PC-9 (cell line): ENCODE data around the gene MAGI1. TPM values are rescaled to one million over a fixed set of nuclear protein-coding genes. Genes with fewer than 3 reads are reported as not detected.

Source experiments
- BruUV-seq: library from RNA; stranded (reverse); fragments of 400-500 nt; replicated peaks from 2 replicates; lab custom pipeline; 2021; lab: Mats Ljungman, UMichigan
- CTCF ChIA-PET: fragments of 300-600 bp; sonication (Branson Sonifier 250); formaldehyde crosslinking; loops from one replicate; lab custom pipeline; 2022; ENCODE audit warnings: antibody characterized with exemption; lab: Charles Lee
- POLR2A ChIA-PET: fragments of 300-600 bp; sonication (Branson Sonifier 250); formaldehyde crosslinking; loops from one replicate; lab custom pipeline; 2022; ENCODE audit warnings: antibody characterized with exemption; ENCODE audit not compliant: unreplicated experiment; lab: Charles Lee
- DNase-seq, 2 experiments: peaks; one replicate each; pipeline versions ENCODE4 v3.0.0 to v3.0.0-alpha.2; 2015 to 2022; ENCODE audit warnings: mixed read lengths in 1 of 2
- H2AFZ ChIP-seq: fragments of 200-600 bp; sonication (generic); 2 replicates; pipeline ENCODE4 v1.8.1; 2017; ENCODE audit warnings: antibody characterized with exemption
- H3F3A ChIP-seq: fragments of 200-600 bp; sonication (generic); 2 replicates; pipeline ENCODE4 v1.8.1; 2017; ENCODE audit warnings: antibody characterized with exemption, mild to moderate bottlenecking, low read depth; ENCODE audit not compliant: insufficient read depth
- H3K27ac ChIP-seq: fragments of 200-600 bp; sonication (generic); 2 replicates; pipeline ENCODE4 v1.6.1; 2016; ENCODE audit warnings: mixed run types
- H3K27me3 ChIP-seq: fragments of 200-600 bp; sonication (generic); 2 replicates; pipeline ENCODE4 v1.6.1; 2016; ENCODE audit warnings: low read depth, mixed run types; ENCODE audit not compliant: insufficient read depth
- H3K36me3 ChIP-seq: fragments of 200-600 bp; sonication (generic); 2 replicates; pipeline ENCODE4 v1.6.1; 2016; ENCODE audit warnings: low read depth, mixed run types
- H3K4me1 ChIP-seq: fragments of 200-600 bp; sonication (generic); replicated peaks from 2 replicates; pipeline ENCODE4 v1.6.1; 2016; ENCODE audit warnings: mixed run types; ENCODE audit not compliant: insufficient read depth
- H3K4me2 ChIP-seq: fragments of 200-600 bp; sonication (generic); 2 replicates; pipeline ENCODE4 v1.6.1; 2017; ENCODE audit warnings: mixed run types
- H3K4me3 ChIP-seq: fragments of 200-600 bp; sonication (generic); 2 replicates; pipeline ENCODE4 v1.6.1; 2016; ENCODE audit warnings: mixed run types
- H3K79me2 ChIP-seq: fragments of 200-600 bp; sonication (generic); 2 replicates; pipeline ENCODE4 v1.6.1; 2017; ENCODE audit warnings: low read depth, mixed run types
- H3K9me2 ChIP-seq: fragments of 200-600 bp; sonication (generic); 2 replicates; pipeline ENCODE4 v1.8.1; 2017; ENCODE audit warnings: mild to moderate bottlenecking; ENCODE audit not compliant: insufficient read depth
- H3K9me3 ChIP-seq: fragments of 200-600 bp; sonication (generic); 2 replicates; pipeline ENCODE4 v1.8.1; 2016; ENCODE audit warnings: low read depth; ENCODE audit not compliant: insufficient read depth
- H4K20me1 ChIP-seq: fragments of 200-600 bp; sonication (generic); 2 replicates; pipeline ENCODE4 v1.8.1; 2017; ENCODE audit not compliant: insufficient read depth
- CTCF ChIP-seq: fragments of 200-600 bp; sonication (generic); conservative IDR thresholded peaks from 2 replicates; pipeline ENCODE4 v1.6.1; 2017; ENCODE audit warnings: mixed run types, antibody characterized with exemption, mild to moderate bottlenecking, moderate library complexity
- EZH2 ChIP-seq: fragments of 200-600 bp; sonication (generic); IDR thresholded peaks from 2 replicates; pipeline ENCODE4 v1.8.0; 2017; ENCODE audit warnings: antibody characterized with exemption, low read depth
- intact Hi-C: fragments of 100-400 bp; cut with micrococcal nuclease; formaldehyde crosslinking; loops from one replicate; pipeline ENCODE4 v1.10.0; 2022; ENCODE audit not compliant: unreplicated experiment
- total RNA-seq: library from RNA; stranded (reverse); gene quantifications from 2 replicates; pipeline ENCODE4 v1.2.3, GENCODE V29; 2021

MAGI1 gene
- total RNA-seq, 1 experiment from 2014 or later: 23.3 TPM

DNA sequence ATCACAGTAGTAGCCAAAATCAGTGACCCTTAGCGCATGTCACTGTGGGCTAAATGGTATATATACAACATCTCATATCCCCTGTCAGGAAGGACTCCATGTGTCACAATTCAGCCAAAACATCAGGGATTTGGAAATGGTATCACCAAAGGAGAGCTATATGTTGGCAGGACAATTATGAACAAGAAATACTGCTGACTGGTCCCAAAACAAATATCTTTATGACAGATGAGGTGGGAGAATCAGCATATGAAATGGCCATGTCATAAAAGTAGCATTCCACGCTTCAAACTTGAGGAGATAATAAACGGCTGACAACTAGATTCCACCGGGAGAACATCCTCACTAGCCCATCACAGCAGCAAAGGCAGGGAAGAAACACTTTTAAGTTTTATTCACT lies 158.4 kb downstream of the MAGI1 start:
- no peaks in the 10 kb centered on the region; the same call in 1 of the 2 replicates for H4K20me1 ChIP-seq
- POLR2A ChIA-PET: no interaction called here
- no peaks in the 10 kb centered on the region for H3K27me3 ChIP-seq
- no peaks in the 10 kb centered on the region for H3K9me2 ChIP-seq
- no peaks in the 10 kb centered on the region for H3K9me3 ChIP-seq
- no TSS peak for BruUV-seq
- H2AFZ ChIP-seq: no peak overlapping the region
- no peak overlapping the region for H3K27ac ChIP-seq
- no peaks in the 10 kb centered on the region for H3F3A ChIP-seq
- TF ChIP-seq CTCF (no peak), EZH2 (no peak)
- CTCF ChIA-PET: no interaction called here
- no peak overlapping the region for H3K4me3 ChIP-seq
- intact Hi-C loops: no loop called here
- H3K79me2 ChIP-seq: no peaks in the 10 kb centered on the region
- DNase-seq: no peak
- peaks cover 11% of the 10 kb centered on the region for H3K4me1 ChIP-seq
- H3K4me2 ChIP-seq: no peak overlapping the region
- no peaks in the 10 kb centered on the region for H3K36me3 ChIP-seq

DNA sequence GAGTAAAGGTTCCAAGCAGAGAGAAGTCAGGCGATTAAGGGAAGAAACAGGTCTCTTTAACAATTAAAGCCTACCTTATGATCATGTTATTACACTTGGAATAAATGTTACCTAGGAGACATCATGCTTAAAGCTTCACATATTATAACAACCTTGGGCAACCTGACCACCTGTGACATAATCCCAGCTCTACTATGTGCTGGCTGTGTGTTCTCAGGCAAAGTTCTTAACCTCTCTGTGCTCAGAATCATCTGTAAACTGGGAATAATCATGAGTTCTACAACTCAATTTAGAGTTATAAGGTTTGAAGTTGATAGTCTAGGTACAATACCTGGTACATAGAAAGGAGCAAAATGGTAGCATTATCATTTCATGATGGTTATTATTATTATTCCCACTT lies 159.3 kb downstream of the MAGI1 start:
- no peaks in the 10 kb centered on the region for H4K20me1 ChIP-seq
- no peak overlapping the region for H2AFZ ChIP-seq
- no peaks in the 10 kb centered on the region for H3K27me3 ChIP-seq
- peaks cover 11% of the 10 kb centered on the region for H3K4me1 ChIP-seq
- intact Hi-C loops: no loop called here
- POLR2A ChIA-PET: no interaction called here
- H3K4me3 ChIP-seq: no peak overlapping the region
- BruUV-seq: no TSS peak
- no peak overlapping the region for H3K27ac ChIP-seq
- no peak for TF ChIP-seq CTCF
- no peak for TF ChIP-seq EZH2
- no peaks in the 10 kb centered on the region for H3K79me2 ChIP-seq
- H3K9me2 ChIP-seq: no peaks in the 10 kb centered on the region
- CTCF ChIA-PET: no interaction called here
- H3F3A ChIP-seq: no peaks in the 10 kb centered on the region
- no peak for DNase-seq
- H3K4me2 ChIP-seq: no peak overlapping the region
- no peaks in the 10 kb centered on the region for H3K36me3 ChIP-seq
- no peaks in the 10 kb centered on the region for H3K9me3 ChIP-seq

- Histone ChIP-seq H3K9me2 (no peaks in the 10 kb centered on the region), H2AFZ (no peak overlapping the region), H3K36me3 (no peaks in the 10 kb centered on the region), H3K27ac (no peak overlapping the region), H4K20me1 (no peaks in the 10 kb centered on the region), H3K79me2 (no peaks in the 10 kb centered on the region), H3F3A (no peaks in the 10 kb centered on the region), H3K4me1 (peaks cover 7% of the 10 kb centered on the region), H3K4me2 (no peak overlapping the region), H3K9me3 (no peaks in the 10 kb centered on the region), H3K27me3 (no peaks in the 10 kb centered on the region), H3K4me3 (no peak overlapping the region)
- intact Hi-C loops: no loop called here
- TF ChIP-seq EZH2: no peak
- no peak for TF ChIP-seq CTCF
- CTCF ChIA-PET: no interaction called here
- DNase-seq: no peak
- POLR2A ChIA-PET: no interaction called here
- BruUV-seq: no TSS peak
These were observed 159.9 kb downstream of the MAGI1 start for GRCh38 chr3:65878831-65879230.
